Thyroid gland (tissue), 4 donors: ENCODE results near the gene MYBL2. TPM values are rescaled to one million over a fixed set of nuclear protein-coding genes. Genes with fewer than 3 reads are reported as not detected.
A peak's percentile ranks its signal among the peaks of the same experiment; 100 is the strongest.

Experiments used
- DNase-seq, 2 donors: peaks; one replicate each; pipeline ENCODE4 v3.0.0-alpha.2; 2019
- H3K27ac ChIP-seq, 3 donors: fragments of 200-600 bp; sonication (generic); 1 replicate in 2 of 3; 2 replicates in 1 of 3; pipeline ENCODE4 v1.5.1; 2016 to 2019; ENCODE audit warnings: mild to moderate bottlenecking in 1 of 3, moderate library complexity in 1 of 3
- H3K27me3 ChIP-seq: fragments of 200-600 bp; sonication (generic); one replicate; pipeline ENCODE4 v1.5.1; 2019
- H3K36me3 ChIP-seq, 2 donors: fragments of 200-600 bp; sonication (generic); one replicate each; pipeline ENCODE4 v1.5.1; 2016 to 2019
- H3K4me1 ChIP-seq, 2 donors: fragments of 200-600 bp; sonication (generic); one replicate each; pipeline ENCODE4 v1.5.1; 2017 to 2019
- H3K4me3 ChIP-seq, 3 donors: fragments of 200-600 bp; sonication (generic); replicated peaks in 1 of 3; 1 replicate in 2 of 3; 2 replicates in 1 of 3; pipeline ENCODE4 v1.5.1; 2016; ENCODE audit warnings: mild to moderate bottlenecking in 1 of 3
- H3K9me3 ChIP-seq: fragments of 200-600 bp; sonication (generic); one replicate; pipeline ENCODE4 v1.5.1; 2017
- CTCF ChIP-seq, 6 experiments: fragments of 200-600 bp in 3 of 6; fragments of 450-650 bp in 3 of 6; sonication (generic) in 3 of 6; IDR thresholded peaks; one replicate each; pipeline ENCODE4 v1.5.1; 2016 to 2019; ENCODE audit warnings: antibody characterized with exemption in 6 of 6, mild to moderate bottlenecking in 2 of 6, inconsistent platforms in 1 of 6, moderate library complexity in 1 of 6
- POLR2A ChIP-seq, 2 donors: fragments of 450-650 bp; IDR thresholded peaks; one replicate each; pipeline ENCODE4 v1.6.1; 2017; ENCODE audit warnings: antibody characterized with exemption in 2 of 2, mild to moderate bottlenecking in 2 of 2, moderate library complexity in 1 of 2
- WGBS, 2 donors: methylation state at CpG; one replicate each; pipeline ENCODE4 v1.1.5; 2017; 5-methylcytosine and 5-hydroxymethylcytosine counted together
- intact Hi-C: fragments of 100-400 bp; cut with DNase I; formaldehyde crosslinking; loops from one replicate; pipeline ENCODE4 v1.15.1; 2023
- total RNA-seq, 4 donors: library from RNA; depleted of rRNA; stranded (reverse); fragments of >200 nt; gene quantifications; one replicate each; pipeline ENCODE4 v1.2.3, GENCODE V29; 2016

MYBL2 gene
- total RNA-seq, 4 donors from 2014 or later: 0.22 to 0.54 (median 0.46) TPM; not detected in 1

GRCh38 chr20:43682446-43682845 lies 15.5 kb downstream of the MYBL2 start:
- no peak overlapping the region for H3K4me3 ChIP-seq
- no peaks in the 10 kb centered on the region for H3K4me1 ChIP-seq
- H3K36me3 ChIP-seq: no peaks in the 10 kb centered on the region
- no peak for DNase-seq
- intact Hi-C loops: no loop called here
- WGBS, 2 donors: 94 to 95% methylated on average over 7 to 9 of the region's 9 CpGs
- no peak overlapping the region for H3K27ac ChIP-seq
- no peaks in the 10 kb centered on the region for H3K9me3 ChIP-seq
- TF ChIP-seq POLR2A (IDR thresholded peaks at IDR 0.05): no peak
- H3K27me3 ChIP-seq: no peaks in the 10 kb centered on the region

- Histone ChIP-seq H3K4me3 (no peak overlapping the region), H3K36me3 (no peaks in the 10 kb centered on the region), H3K4me1 (no peaks in the 10 kb centered on the region), H3K9me3 (no peaks in the 10 kb centered on the region), H3K27ac (no peak overlapping the region), H3K27me3 (no peaks in the 10 kb centered on the region)
- no peak for TF ChIP-seq POLR2A (IDR thresholded peaks at IDR 0.05)
- TF ChIP-seq CTCF (IDR thresholded peaks at IDR 0.05): no peak
- 95 to 96% methylated on average over 13 of the region's 13 CpGs for WGBS, 2 donors
- DNase-seq: no peak
- intact Hi-C loops: no loop called here
Observed at GRCh38 chr20:43686820-43687219, 19.9 kb downstream of the MYBL2 start.

GRCh38 chr20:43689165-43689564 lies 22.3 kb downstream of the MYBL2 start:
- H3K36me3 ChIP-seq: no peaks in the 10 kb centered on the region
- WGBS, 2 donors: 75 to 92% methylated on average over 4 of the region's 4 CpGs
- H3K27me3 ChIP-seq: no peaks in the 10 kb centered on the region
- no peak overlapping the region for H3K4me3 ChIP-seq
- intact Hi-C loops: no loop called here
- no peaks in the 10 kb centered on the region for H3K4me1 ChIP-seq
- TF ChIP-seq CTCF (IDR thresholded peaks at IDR 0.05) (no peak), POLR2A (IDR thresholded peaks at IDR 0.05) (no peak)
- no peak overlapping the region for H3K27ac ChIP-seq
- no peak for DNase-seq
- no peaks in the 10 kb centered on the region for H3K9me3 ChIP-seq

GRCh38 chr20:43690943-43691598 lies 24.2 kb downstream of the MYBL2 start:
- H3K36me3 ChIP-seq: no peaks in the 10 kb centered on the region
- no peak for DNase-seq
- no peak overlapping the region for H3K27ac ChIP-seq
- TF ChIP-seq CTCF (IDR thresholded peaks at IDR 0.05): no peak
- TF ChIP-seq POLR2A (IDR thresholded peaks at IDR 0.05): no peak
- H3K27me3 ChIP-seq: no peaks in the 10 kb centered on the region
- no peaks in the 10 kb centered on the region for H3K9me3 ChIP-seq
- 93 to 94% methylated on average over 9 of the region's 9 CpGs for WGBS, 2 donors
- no peaks in the 10 kb centered on the region for H3K4me1 ChIP-seq
- intact Hi-C loops: no loop called here
- H3K4me3 ChIP-seq: no peak overlapping the region

GRCh38 chr20:43691928-43692524 lies 25.1 kb downstream of the MYBL2 start:
- peak; percentile 5 to 11 for DNase-seq
- peak in 1 of 6 experiments; percentile 16 for TF ChIP-seq CTCF (IDR thresholded peaks at IDR 0.05)
- no peak for TF ChIP-seq POLR2A (IDR thresholded peaks at IDR 0.05)
- intact Hi-C loops: no loop called here
- Histone ChIP-seq H3K36me3 (no peaks in the 10 kb centered on the region), H3K27ac (no peak overlapping the region), H3K4me1 (no peaks in the 10 kb centered on the region), H3K27me3 (no peaks in the 10 kb centered on the region), H3K4me3 (no peak overlapping the region), H3K9me3 (no peaks in the 10 kb centered on the region)
- WGBS, 2 donors: 91 to 98% methylated on average over 5 of the region's 5 CpGs
